Endothelial cell of umbilical vein (primary cell): Measurements from ENCODE around the gene ATP2B2. TPM values are rescaled to one million over a fixed set of nuclear protein-coding genes. Genes with fewer than 3 reads are reported as not detected.

Experiments
- BruUV-seq: library from RNA; stranded (reverse); fragments of 400-500 nt; replicated peaks from 2 replicates; lab custom pipeline; 2021; lab: Mats Ljungman, UMichigan
- CTCF ChIA-PET: fragments of 300-600, 350-600 bp; sonication (Branson Sonifier 250); formaldehyde crosslinking; loops from one replicate; lab custom pipeline; 2021; ENCODE audit warnings: antibody characterized with exemption, inconsistent platforms; lab: Charles Lee
- POLR2A ChIA-PET: fragments of 300-600, 350-600 bp; sonication (Branson Sonifier 250); formaldehyde crosslinking; loops from one replicate; lab custom pipeline; 2021; ENCODE audit warnings: antibody characterized with exemption, inconsistent platforms; lab: Charles Lee
- DNase-seq: peaks from one replicate; pipeline ENCODE4 v3.0.0-alpha.2; 2011; ENCODE audit warnings: low read depth, low spot score
- FAIRE-seq: peaks from 2 replicates; lab custom pipeline; 2011; peaks lifted over from hg19 to GRCh38; lab: Jason Lieb, UNC
- H2AFZ ChIP-seq: 2 replicates; pipeline ENCODE4 v1.6.0; 2012; ENCODE audit warnings: low read depth, low read length, control low read depth, inconsistent platforms
- H3K27ac ChIP-seq: 2 replicates; pipeline ENCODE4 v1.5.1; 2011; ENCODE audit warnings: low read depth, mild to moderate bottlenecking, control low read depth, low read length, moderate library complexity; ENCODE audit not compliant: insufficient read depth
- H3K27me3 ChIP-seq, 2 experiments: 2 replicates each; pipeline versions ENCODE4 v1.6.0 to v1.6.1; 2011; ENCODE audit warnings: low read length in 2 of 2, mixed read lengths in 1 of 2; ENCODE audit not compliant: control insufficient read depth in 2 of 2, insufficient read depth in 2 of 2
- H3K36me3 ChIP-seq, 2 experiments: 2 replicates in 1 of 2; 3 replicates in 1 of 2; pipeline ENCODE4 v1.5.1; 2011; ENCODE audit warnings: low read length in 2 of 2, mild to moderate bottlenecking in 1 of 2, moderate library complexity in 1 of 2; ENCODE audit not compliant: control insufficient read depth in 2 of 2, insufficient read depth in 2 of 2; ENCODE audit errors: extremely low read depth in 1 of 2
- H3K4me1 ChIP-seq: 3 replicates; pipeline ENCODE4 v1.5.1; 2011; ENCODE audit warnings: mild to moderate bottlenecking, low read length; ENCODE audit not compliant: control insufficient read depth, insufficient read depth; ENCODE audit errors: extremely low read depth
- H3K4me2 ChIP-seq: 2 replicates; pipeline ENCODE4 v1.6.1; 2011; ENCODE audit warnings: low read length, control low read depth, mixed read lengths; ENCODE audit not compliant: insufficient read depth
- H3K4me3 ChIP-seq, 3 experiments: fragments of 200-600 bp in 1 of 3; sonication (generic), shearing (Covaris generic) in 1 of 3; replicated peaks in 1 of 3; 2 replicates each; pipeline ENCODE4 v1.5.1; 2011 to 2016; ENCODE audit warnings: control low read depth in 3 of 3, low read length in 3 of 3, mild to moderate bottlenecking in 2 of 3, inconsistent platforms in 1 of 3, low read depth in 1 of 3, moderate library complexity in 1 of 3; ENCODE audit not compliant: insufficient read depth in 1 of 3
- H3K79me2 ChIP-seq: 2 replicates; pipeline ENCODE4 v1.6.0; 2012; ENCODE audit warnings: low read length, inconsistent platforms; ENCODE audit not compliant: control insufficient read depth, insufficient read depth
- H3K9ac ChIP-seq: replicated peaks from 2 replicates; pipeline ENCODE3; 2011; ENCODE audit warnings: low read length, control low read depth; ENCODE audit not compliant: insufficient read depth; ENCODE audit errors: extremely low read depth
- H3K9me1 ChIP-seq: replicated peaks from 3 replicates; pipeline ENCODE4 v1.6.0; 2011; ENCODE audit warnings: mild to moderate bottlenecking, low read length; ENCODE audit not compliant: control insufficient read depth, insufficient read depth; ENCODE audit errors: extremely low read depth
- H3K9me3 ChIP-seq: replicated peaks from 2 replicates; pipeline ENCODE4 v1.5.1; 2012; ENCODE audit warnings: low read length, inconsistent platforms; ENCODE audit not compliant: control insufficient read depth, insufficient read depth
- H4K20me1 ChIP-seq: replicated peaks from 2 replicates; pipeline ENCODE3; 2011; ENCODE audit warnings: mild to moderate bottlenecking, low read length; ENCODE audit not compliant: control insufficient read depth, insufficient read depth; ENCODE audit errors: extremely low read depth
- CTCF ChIP-seq, 2 donors: IDR thresholded peaks; 1 replicate in 1 of 2; 2 replicates in 1 of 2; pipeline ENCODE4 v1.5.1; 2011; ENCODE audit warnings: low read length in 2 of 2, mild to moderate bottlenecking in 2 of 2, moderate library complexity in 2 of 2, control low read depth in 1 of 2, inconsistent platforms in 1 of 2, low read depth in 1 of 2; ENCODE audit not compliant: insufficient read depth in 1 of 2; ENCODE audit errors: extremely low read depth in 1 of 2
- EZH2 ChIP-seq: IDR thresholded peaks from 2 replicates; pipeline ENCODE4 v1.6.1; 2012; ENCODE audit warnings: borderline replicate concordance, low read depth, mild to moderate bottlenecking, moderate library complexity, low read length, inconsistent platforms; ENCODE audit not compliant: severe bottlenecking
- FOS ChIP-seq: IDR thresholded peaks from 2 replicates; pipeline ENCODE4 v1.6.1; 2011; ENCODE audit warnings: mild to moderate bottlenecking, low read length, moderate library complexity, borderline replicate concordance; ENCODE audit not compliant: insufficient read depth
- GATA2 ChIP-seq: IDR thresholded peaks from 2 replicates; pipeline ENCODE4 v1.7.0; 2011; ENCODE audit warnings: low read depth, mild to moderate bottlenecking, moderate library complexity, mixed read lengths, low read length; ENCODE audit not compliant: insufficient read length, insufficient read depth
- POLR2A ChIP-seq: IDR thresholded peaks from 2 replicates; pipeline ENCODE4 v1.6.1; 2012; ENCODE audit warnings: low read depth, mild to moderate bottlenecking, control low read depth, low read length
- POLR2AphosphoS5 ChIP-seq: IDR thresholded peaks from 2 replicates; pipeline ENCODE4 v1.6.1; 2012; ENCODE audit warnings: low read depth, mild to moderate bottlenecking, control low read depth, low read length, moderate library complexity; ENCODE audit not compliant: insufficient read depth
- dilution Hi-C: fragments of 300-500 bp; cut with MboI; formaldehyde crosslinking; loops from one replicate; pipeline ENCODE4 v1.15.0; 2019; ENCODE audit warnings: low sequenced_read_pairs; ENCODE audit not compliant: extremely low pct_ligation_motif_present
- intact Hi-C: fragments of 100-400 bp; cut with micrococcal nuclease; formaldehyde crosslinking; loops from one replicate; pipeline ENCODE4 v1.10.0; 2022
- polyA plus RNA-seq, 4 experiments: library from polyadenylated mRNA; depleted of rRNA in 3 of 4; stranded (reverse) in 3 of 4; unstranded in 1 of 4; fragments of >200 nt; gene quantifications; 2 replicates each; pipeline versions ENCODE4 v1.2.1 to v1.2.3, GENCODE V29; 2011 to 2012; ENCODE audit warnings: missing spikeins in 1 of 4
- total RNA-seq: library from RNA; stranded (reverse); gene quantifications from 2 replicates; pipeline ENCODE4 v1.2.3, GENCODE V29; 2021
- TF ChIP-seq, protein P1 (sequence below): IDR thresholded peaks from 2 replicates; pipeline ENCODE4 v1.6.1; 2011; ENCODE audit not compliant: insufficient read depth, insufficient read length

Gene ATP2B2
- total and polyA plus RNA-seq, 2 donors (not counting 3 experiments of a cell fraction or from before 2014, with no cell fraction given) = not detected

GRCh38 chr3:10387881-10388609, 117.3 kb downstream of the ATP2B2 start:
- no peak for DNase-seq
- no peak for FAIRE-seq

More at GRCh38 chr3:10387881-10388609, 117.3 kb downstream of the ATP2B2 start:
- H3K27ac ChIP-seq = no peak overlapping the region
- H3K4me2 ChIP-seq = no peak overlapping the region
- no peaks in the 10 kb centered on the region for H3K79me2 ChIP-seq
- H3K9me1 ChIP-seq = no peaks in the 10 kb centered on the region
- H3K9ac ChIP-seq = no peak overlapping the region
- no peaks in the 10 kb centered on the region for H4K20me1 ChIP-seq
- dilution Hi-C loops = no loop called here
- no peaks in the 10 kb centered on the region for H3K36me3 ChIP-seq
- no peak overlapping the region for H3K4me3 ChIP-seq
- H3K27me3 ChIP-seq = no peaks in the 10 kb centered on the region
- H2AFZ ChIP-seq = no peak overlapping the region
- TF ChIP-seq EZH2 = no peak
- TF ChIP-seq, protein P1, sequence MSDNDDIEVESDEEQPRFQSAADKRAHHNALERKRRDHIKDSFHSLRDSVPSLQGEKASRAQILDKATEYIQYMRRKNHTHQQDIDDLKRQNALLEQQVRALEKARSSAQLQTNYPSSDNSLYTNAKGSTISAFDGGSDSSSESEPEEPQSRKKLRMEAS = no peak
- TF ChIP-seq POLR2AphosphoS5 = no peak
- no peak for TF ChIP-seq POLR2A
- no peak for TF ChIP-seq CTCF (IDR thresholded peaks at IDR 0.05; ENCODE audit: extremely low read depth in 1 of 2, insufficient read depth in 1 of 2, low read depth in 1 of 2, low read length in 2 of 2)
- no peak for TF ChIP-seq GATA2
- no peak for TF ChIP-seq FOS
- ChIA-PET POLR2A (no interaction called here), CTCF (no interaction called here)
- BruUV-seq = no TSS peak
- intact Hi-C loops = no loop called here
- no peaks in the 10 kb centered on the region for H3K9me3 ChIP-seq
- H3K4me1 ChIP-seq = no peaks in the 10 kb centered on the region
